Stimulated activated CD4-positive, alpha-beta T cell treated with anti-CD3 and anti-CD28 coated beads, Interleukin-4, amount 100 ng/mL, for 24 hours (primary cell): ENCODE data around the gene FIP1L1.

Experiments
- DNase-seq: peaks from one replicate; pipeline ENCODE4 v3.0.0-alpha.2; 2020

FIP1L1 gene

GRCh38 chr4:53507671-53508286 is 130.3 kb downstream of the FIP1L1 start:
- DNase-seq: no peak

DNA sequence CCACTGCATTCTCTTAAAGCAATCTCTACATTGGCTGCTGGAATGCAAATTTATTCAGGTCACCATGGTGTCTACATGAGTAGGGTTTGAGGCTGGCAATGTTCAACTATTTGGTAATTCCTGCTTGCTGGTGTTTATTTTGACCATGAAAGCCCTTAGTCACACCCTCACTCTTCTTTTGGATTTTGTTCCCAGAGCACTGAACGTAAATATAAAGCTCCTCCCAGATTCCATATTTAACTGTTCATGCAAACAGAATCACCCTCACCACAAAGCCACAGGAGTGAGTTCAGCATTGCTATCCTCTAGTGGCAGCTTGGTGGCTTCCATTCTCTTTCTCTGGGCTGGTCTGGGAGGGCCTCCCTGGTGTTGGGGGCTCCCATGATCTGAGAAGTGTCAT is 131.0 kb downstream of the FIP1L1 start:
- DNase-seq: no peak

- DNase-seq: no peak
Observed at GRCh38 chr4:53510321-53510720, 132.9 kb downstream of the FIP1L1 start.
